Measurements from ENCODE around the gene DAW1.

The DAW1 gene

GRCh38 chr2:227960317-227960716 is 88.9 kb downstream of the DAW1 start:
- TF ChIP-seq CTCF (IDR thresholded peaks at IDR 0.05), result no peak
- Histone ChIP-seq H3K4me1 (ENCODE audit: control insufficient read depth in 1 of 2, insufficient read depth in 1 of 2, low read depth in 1 of 2, low read length in 1 of 2) (no peaks in the 10 kb centered on the region), H3K9me3 (no peaks in the 10 kb centered on the region), H3K4me3 (ENCODE audit: low read depth in 1 of 2, low read length in 1 of 2) (no peak overlapping the region), H3K27me3 (no peaks in the 10 kb centered on the region), H3K36me3 (no peaks in the 10 kb centered on the region), H3K27ac (no peak overlapping the region)

GRCh38 chr2:227971619-227972230 is 100.3 kb downstream of the DAW1 start:
- no peaks in the 10 kb centered on the region for H3K4me1 ChIP-seq (ENCODE audit: control insufficient read depth in 1 of 2, insufficient read depth in 1 of 2, low read depth in 1 of 2, low read length in 1 of 2)
- no peaks in the 10 kb centered on the region for H3K36me3 ChIP-seq
- H3K9me3 ChIP-seq, result no peaks in the 10 kb centered on the region
- no peak overlapping the region for H3K27ac ChIP-seq
- no peak overlapping the region for H3K4me3 ChIP-seq (ENCODE audit: low read depth in 1 of 2, low read length in 1 of 2)
- TF ChIP-seq CTCF (IDR thresholded peaks at IDR 0.05), result no peak
- H3K27me3 ChIP-seq, result no peaks in the 10 kb centered on the region

- no peaks in the 10 kb centered on the region for H3K4me1 ChIP-seq (ENCODE audit: control insufficient read depth in 1 of 2, insufficient read depth in 1 of 2, low read depth in 1 of 2, low read length in 1 of 2)
- H3K9me3 ChIP-seq, result no peaks in the 10 kb centered on the region
- H3K36me3 ChIP-seq, result no peaks in the 10 kb centered on the region
- no peak overlapping the region for H3K27ac ChIP-seq
- no peaks in the 10 kb centered on the region for H3K27me3 ChIP-seq
- no peak overlapping the region for H3K4me3 ChIP-seq (ENCODE audit: low read depth in 1 of 2, low read length in 1 of 2)
- no peak for TF ChIP-seq CTCF (IDR thresholded peaks at IDR 0.05)
Measured at GRCh38 chr2:227973241-227973640, 101.8 kb downstream of the DAW1 start.

Data from neutrophil (primary cell).